ENCODE results near the gene DTNA. TPM values are rescaled to one million over a fixed set of nuclear protein-coding genes. Genes with fewer than 3 reads are reported as not detected.
"Not testable (repeated sequence)": the region's sequence is repeated elsewhere in the genome, so short reads cannot be mapped to it uniquely, and the experiment has no call there.

The DTNA gene
- total RNA-seq, 1 donor from 2014 or later, result not detected

- intact Hi-C loops (cut with micrococcal nuclease), result no loop called here
- no peaks in the 10 kb centered on the region for H3K9me3 Mint-ChIP-seq
- H3K27ac Mint-ChIP-seq, result no peak overlapping the region
- no peaks in the 10 kb centered on the region for H3K4me1 Mint-ChIP-seq (ENCODE audit: low read depth)
- no peak for DNase-seq (ENCODE audit: low spot score)
- H3K36me3 Mint-ChIP-seq (ENCODE audit: low read depth), result no peaks in the 10 kb centered on the region
- H3K27me3 Mint-ChIP-seq (ENCODE audit: insufficient read depth), result no peaks in the 10 kb centered on the region
- H3K4me3 Mint-ChIP-seq, result no peak overlapping the region
Observed at GRCh38 chr18:34913837-34914661, 204.0 kb downstream of the DTNA start.

GRCh38 chr18:34915046-34915445 lies 204.9 kb downstream of the DTNA start:
- no peaks in the 10 kb centered on the region for H3K9me3 Mint-ChIP-seq
- no peaks in the 10 kb centered on the region for H3K27me3 Mint-ChIP-seq (ENCODE audit: insufficient read depth)
- intact Hi-C loops (cut with micrococcal nuclease), result loop anchor here (5.0 kb wide), 1 partner anchor 62 kb away; no protein-coding TSS in a partner anchor
- H3K36me3 Mint-ChIP-seq (ENCODE audit: low read depth), result no peaks in the 10 kb centered on the region
- no peak for DNase-seq (ENCODE audit: low spot score)
- H3K4me3 Mint-ChIP-seq, result no peak overlapping the region
- no peaks in the 10 kb centered on the region for H3K4me1 Mint-ChIP-seq (ENCODE audit: low read depth)
- H3K27ac Mint-ChIP-seq, result no peak overlapping the region

GRCh38 chr18:34916539-34916938 lies 206.4 kb downstream of the DTNA start:
- intact Hi-C loops (cut with micrococcal nuclease), result loop anchor here (5.0 kb wide), 1 partner anchor 61 kb away; no protein-coding TSS in a partner anchor
- not testable (repeated sequence) for H3K36me3 Mint-ChIP-seq (ENCODE audit: low read depth); H3K4me1 Mint-ChIP-seq (ENCODE audit: low read depth); DNase-seq (ENCODE audit: low spot score); H3K9me3 Mint-ChIP-seq; H3K4me3 Mint-ChIP-seq; H3K27ac Mint-ChIP-seq; H3K27me3 Mint-ChIP-seq (ENCODE audit: insufficient read depth)

- no peaks in the 10 kb centered on the region for H3K4me1 Mint-ChIP-seq (ENCODE audit: low read depth)
- intact Hi-C loops (cut with micrococcal nuclease), result loop anchor here (5.0 kb wide), 1 partner anchor 58 kb away; no protein-coding TSS in a partner anchor
- H3K27ac Mint-ChIP-seq, result no peak overlapping the region
- H3K36me3 Mint-ChIP-seq (ENCODE audit: low read depth), result no peaks in the 10 kb centered on the region
- no peaks in the 10 kb centered on the region for H3K9me3 Mint-ChIP-seq
- DNase-seq (ENCODE audit: low spot score), result no peak
- peaks cover 2% of the 10 kb centered on the region for H3K27me3 Mint-ChIP-seq (ENCODE audit: insufficient read depth)
- H3K4me3 Mint-ChIP-seq, result no peak overlapping the region
Observed at GRCh38 chr18:34918856-34919255, 208.8 kb downstream of the DTNA start.

GRCh38 chr18:34921226-34921625 lies 211.1 kb downstream of the DTNA start:
- H3K36me3 Mint-ChIP-seq (ENCODE audit: low read depth), result no peaks in the 10 kb centered on the region
- no peaks in the 10 kb centered on the region for H3K9me3 Mint-ChIP-seq
- no peak overlapping the region for H3K4me3 Mint-ChIP-seq
- no peak overlapping the region for H3K27ac Mint-ChIP-seq
- H3K27me3 Mint-ChIP-seq (ENCODE audit: insufficient read depth), result peaks cover 7% of the 10 kb centered on the region
- no peaks in the 10 kb centered on the region for H3K4me1 Mint-ChIP-seq (ENCODE audit: low read depth)
- intact Hi-C loops (cut with micrococcal nuclease), result no loop called here
- no peak for DNase-seq (ENCODE audit: low spot score)

- DNase-seq (ENCODE audit: low spot score), result no peak
- Mint-ChIP-seq H3K4me1 (ENCODE audit: low read depth) (no peaks in the 10 kb centered on the region), H3K36me3 (ENCODE audit: low read depth) (no peaks in the 10 kb centered on the region), H3K27me3 (ENCODE audit: insufficient read depth) (peaks cover 7% of the 10 kb centered on the region), H3K9me3 (no peaks in the 10 kb centered on the region), H3K4me3 (no peak overlapping the region), H3K27ac (no peak overlapping the region)
- intact Hi-C loops (cut with micrococcal nuclease), result no loop called here
Observed at GRCh38 chr18:34921811-34922385, 211.8 kb downstream of the DTNA start.

GRCh38 chr18:34922594-34922993 lies 212.5 kb downstream of the DTNA start:
- H3K36me3 Mint-ChIP-seq (ENCODE audit: low read depth), result not testable (repeated sequence)

GRCh38 chr18:34923911-34924310 lies 213.8 kb downstream of the DTNA start:
- Mint-ChIP-seq H3K36me3 (ENCODE audit: low read depth) (no peaks in the 10 kb centered on the region), H3K4me1 (ENCODE audit: low read depth) (no peaks in the 10 kb centered on the region), H3K4me3 (no peak overlapping the region), H3K9me3 (no peaks in the 10 kb centered on the region), H3K27me3 (ENCODE audit: insufficient read depth) (peaks cover 7% of the 10 kb centered on the region), H3K27ac (no peak overlapping the region)
- intact Hi-C loops (cut with micrococcal nuclease), result no loop called here
- DNase-seq (ENCODE audit: low spot score), result no peak

More at GRCh38 chr18:34922594-34922993, 212.5 kb downstream of the DTNA start:
- H3K9me3 Mint-ChIP-seq; DNase-seq (ENCODE audit: low spot score); H3K4me3 Mint-ChIP-seq; H3K4me1 Mint-ChIP-seq (ENCODE audit: low read depth); H3K27me3 Mint-ChIP-seq (ENCODE audit: insufficient read depth); intact Hi-C loops (cut with micrococcal nuclease); H3K27ac Mint-ChIP-seq: not testable (repeated sequence)

GRCh38 chr18:34926683-34927082 lies 216.6 kb downstream of the DTNA start:
- Mint-ChIP-seq H3K27me3 (ENCODE audit: insufficient read depth) (peaks cover 7% of the 10 kb centered on the region), H3K27ac (no peak overlapping the region), H3K9me3 (no peaks in the 10 kb centered on the region), H3K4me1 (ENCODE audit: low read depth) (no peaks in the 10 kb centered on the region), H3K36me3 (ENCODE audit: low read depth) (no peaks in the 10 kb centered on the region), H3K4me3 (no peak overlapping the region)
- intact Hi-C loops (cut with micrococcal nuclease), result no loop called here
- no peak for DNase-seq (ENCODE audit: low spot score)

GRCh38 chr18:34928088-34928753 lies 218.1 kb downstream of the DTNA start:
- H3K27ac Mint-ChIP-seq, result no peak overlapping the region
- no peaks in the 10 kb centered on the region for H3K4me1 Mint-ChIP-seq (ENCODE audit: low read depth)
- intact Hi-C loops (cut with micrococcal nuclease), result no loop called here
- no peaks in the 10 kb centered on the region for H3K9me3 Mint-ChIP-seq
- no peaks in the 10 kb centered on the region for H3K36me3 Mint-ChIP-seq (ENCODE audit: low read depth)
- no peak for DNase-seq (ENCODE audit: low spot score)
- H3K4me3 Mint-ChIP-seq, result no peak overlapping the region
- peaks cover 7% of the 10 kb centered on the region for H3K27me3 Mint-ChIP-seq (ENCODE audit: insufficient read depth)

GRCh38 chr18:34928754-34929335 lies 218.7 kb downstream of the DTNA start:
- Mint-ChIP-seq H3K4me3 (no peak overlapping the region), H3K4me1 (ENCODE audit: low read depth) (no peaks in the 10 kb centered on the region), H3K27ac (no peak overlapping the region), H3K9me3 (no peaks in the 10 kb centered on the region), H3K27me3 (ENCODE audit: insufficient read depth) (peaks cover 5% of the 10 kb centered on the region), H3K36me3 (ENCODE audit: low read depth) (no peaks in the 10 kb centered on the region)
- intact Hi-C loops (cut with micrococcal nuclease), result no loop called here
- no peak for DNase-seq (ENCODE audit: low spot score)

GRCh38 chr18:34929336-34929780 lies 219.3 kb downstream of the DTNA start:
- Mint-ChIP-seq H3K36me3 (ENCODE audit: low read depth) (no peaks in the 10 kb centered on the region), H3K4me1 (ENCODE audit: low read depth) (no peaks in the 10 kb centered on the region), H3K9me3 (no peaks in the 10 kb centered on the region), H3K27ac (no peak overlapping the region), H3K4me3 (no peak overlapping the region), H3K27me3 (ENCODE audit: insufficient read depth) (peaks cover 5% of the 10 kb centered on the region)
- no peak for DNase-seq (ENCODE audit: low spot score)
- intact Hi-C loops (cut with micrococcal nuclease), result no loop called here

GRCh38 chr18:34932363-34932762 lies 222.3 kb downstream of the DTNA start:
- Mint-ChIP-seq H3K27me3 (ENCODE audit: insufficient read depth) (no peaks in the 10 kb centered on the region), H3K27ac (no peak overlapping the region), H3K36me3 (ENCODE audit: low read depth) (no peaks in the 10 kb centered on the region), H3K9me3 (no peaks in the 10 kb centered on the region), H3K4me1 (ENCODE audit: low read depth) (no peaks in the 10 kb centered on the region), H3K4me3 (no peak overlapping the region)
- intact Hi-C loops (cut with micrococcal nuclease), result no loop called here
- DNase-seq (ENCODE audit: low spot score), result no peak

Measured in activated T-helper 1 cell treated with anti-CD3 and anti-CD28 coated beads, Interleukin-12 subunit alpha, Interleukin-12 subunit beta, Interleukin-2, Interleukin-4 antibody, amounts not matched to agents 30 ng/mL and 10 ng/mL and 1 ng/mL, durations not matched to agents 14 hours and 24 hours and 36 hours (primary cell).